Measurements from ENCODE around the gene ABCC8.

The ABCC8 gene

DNA sequence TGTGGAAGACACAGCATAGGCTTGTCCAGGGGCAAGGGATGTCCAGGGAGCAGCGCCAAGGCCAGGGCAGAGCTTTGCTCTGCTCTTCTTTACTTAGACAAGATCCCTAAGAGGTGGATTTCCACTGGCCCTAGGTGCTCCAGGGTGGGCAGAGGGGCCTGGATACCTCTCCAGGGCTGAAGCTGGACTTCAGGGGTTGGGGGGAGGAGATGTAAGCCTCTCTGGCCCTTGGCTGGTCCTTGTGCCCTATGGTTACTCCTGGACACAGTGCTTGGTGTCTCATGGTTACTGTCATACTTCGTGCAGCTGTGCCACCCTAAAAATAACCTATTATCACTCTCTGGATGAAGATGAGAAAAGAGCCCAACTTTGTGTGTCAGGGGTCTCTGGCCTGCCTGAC, 75.3 kb downstream of the ABCC8 start:
- no peak for DNase-seq

DNA sequence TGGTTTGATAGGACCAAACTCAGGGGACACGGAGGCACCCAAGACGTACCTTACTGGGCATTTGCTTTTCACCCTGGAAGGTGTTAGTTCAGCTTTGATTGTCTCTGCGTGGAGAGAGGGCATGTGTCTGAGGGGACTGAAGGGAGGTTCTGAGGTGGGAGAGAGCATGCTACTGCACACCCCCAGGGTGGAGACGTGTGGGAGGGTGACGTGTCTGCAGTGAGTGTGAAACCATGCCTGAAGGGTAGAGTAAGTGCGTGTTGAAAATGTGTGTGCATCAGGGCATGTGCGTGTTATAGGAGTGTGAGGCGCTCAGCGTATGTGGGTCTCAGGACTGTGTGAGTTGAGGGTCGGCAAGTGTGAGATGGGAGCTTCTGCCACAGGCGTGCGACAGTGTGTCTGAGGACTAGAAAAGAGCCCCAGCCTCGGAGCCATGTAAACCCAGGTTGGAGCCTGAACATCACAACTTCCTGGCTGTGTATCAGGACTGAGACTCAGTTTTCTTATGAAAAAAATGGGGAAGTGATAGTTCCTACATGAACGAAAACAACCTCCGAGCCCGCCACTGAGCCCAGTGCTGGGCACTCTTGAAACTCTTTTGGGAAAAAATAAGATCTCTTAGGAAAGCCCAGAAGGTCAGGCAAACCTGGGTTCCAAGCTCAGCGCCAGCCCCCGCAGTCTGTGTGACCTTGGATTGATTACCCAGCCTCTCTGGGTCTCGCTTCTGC, 76.4 kb downstream of the ABCC8 start:
- DNase-seq, result no peak

DNA sequence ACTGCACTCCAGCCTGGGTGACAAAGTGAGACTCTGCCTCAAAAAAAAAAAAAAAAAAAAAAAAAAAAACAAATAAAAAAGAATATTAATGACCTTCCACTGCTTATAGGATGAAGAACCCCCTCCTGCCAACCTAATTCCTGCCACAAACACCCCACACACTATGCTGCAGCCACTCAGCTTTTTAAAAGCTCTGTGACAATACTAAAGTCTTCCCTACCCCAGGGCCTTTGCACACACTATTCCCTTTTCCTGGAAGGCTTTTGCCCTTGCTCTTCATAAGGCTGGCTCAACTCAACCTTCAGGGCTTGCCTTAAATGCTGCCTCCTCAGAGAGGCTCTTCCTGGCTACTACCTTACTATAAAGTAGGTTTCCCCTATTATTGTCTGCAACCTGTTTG, 77.4 kb downstream of the ABCC8 start:
- DNase-seq, result no peak

DNA sequence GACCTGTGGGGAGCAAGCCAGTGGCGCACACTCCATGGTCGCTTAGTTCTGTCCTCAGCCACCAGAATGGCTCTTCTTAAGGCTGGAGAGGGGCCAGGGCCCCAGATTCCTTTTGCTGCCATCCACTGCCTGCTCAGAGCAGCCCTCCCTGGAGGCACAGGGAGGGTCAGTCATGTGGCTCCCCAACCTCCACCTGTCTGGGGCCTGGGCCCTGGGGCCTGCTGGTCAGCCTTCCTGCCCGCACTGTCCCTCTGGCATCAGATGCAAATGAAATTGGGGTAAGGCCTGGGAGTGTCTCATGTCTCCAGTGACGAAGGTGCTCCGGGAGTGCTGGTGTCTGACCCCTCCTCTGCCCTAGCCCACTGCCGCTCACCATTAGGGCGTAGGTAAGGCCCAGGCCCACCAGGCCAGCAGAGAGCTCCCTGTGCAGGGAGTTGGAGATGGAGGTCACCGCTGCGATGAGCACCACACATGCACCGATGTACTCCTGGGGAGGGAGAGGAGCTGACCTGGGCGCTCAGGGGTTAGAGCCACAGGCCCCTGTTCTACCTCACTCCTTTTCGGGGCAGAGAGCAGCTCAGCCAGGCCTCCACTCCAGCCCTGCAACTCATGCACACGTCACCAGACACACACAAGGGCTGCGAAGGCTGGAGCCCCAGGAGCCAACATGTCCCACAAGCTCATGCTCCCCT, 79.2 kb downstream of the ABCC8 start:
- no peak for DNase-seq

DNA sequence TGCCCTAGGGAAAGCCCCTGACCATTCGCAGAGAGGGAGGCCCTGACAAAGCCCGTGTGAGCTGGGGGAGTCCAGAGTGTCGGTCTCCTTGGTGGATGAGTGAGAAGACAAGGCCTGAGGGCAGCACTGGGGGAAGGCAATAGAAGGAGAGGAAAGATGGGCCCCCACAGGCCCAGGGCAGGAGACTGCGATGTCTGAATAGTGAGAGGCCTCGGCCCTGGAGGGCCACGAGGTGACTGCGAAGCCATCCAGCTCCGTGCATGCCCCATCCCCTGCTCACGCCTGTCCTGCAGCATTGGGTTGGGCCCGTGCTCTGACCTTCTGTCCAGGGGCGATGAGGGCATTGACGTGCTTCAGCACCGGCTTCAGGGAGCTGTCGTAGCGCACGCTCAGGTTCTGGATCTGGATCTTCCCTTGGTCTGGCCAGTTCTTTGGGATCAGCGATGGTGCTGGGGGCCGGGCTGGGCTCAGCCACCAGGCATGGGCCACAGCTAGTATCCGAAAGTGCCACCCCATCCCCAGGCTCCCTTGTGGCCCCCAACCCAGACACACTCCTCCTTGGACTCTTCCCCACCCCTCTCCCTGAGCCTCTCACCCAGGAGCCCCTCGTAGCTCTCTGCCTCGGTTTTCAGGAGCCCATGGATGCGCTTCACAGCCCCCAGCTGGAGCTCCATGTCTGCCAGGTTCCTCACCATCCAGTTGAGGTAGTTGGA, 79.9 kb downstream of the ABCC8 start:
- no peak for DNase-seq

DNA sequence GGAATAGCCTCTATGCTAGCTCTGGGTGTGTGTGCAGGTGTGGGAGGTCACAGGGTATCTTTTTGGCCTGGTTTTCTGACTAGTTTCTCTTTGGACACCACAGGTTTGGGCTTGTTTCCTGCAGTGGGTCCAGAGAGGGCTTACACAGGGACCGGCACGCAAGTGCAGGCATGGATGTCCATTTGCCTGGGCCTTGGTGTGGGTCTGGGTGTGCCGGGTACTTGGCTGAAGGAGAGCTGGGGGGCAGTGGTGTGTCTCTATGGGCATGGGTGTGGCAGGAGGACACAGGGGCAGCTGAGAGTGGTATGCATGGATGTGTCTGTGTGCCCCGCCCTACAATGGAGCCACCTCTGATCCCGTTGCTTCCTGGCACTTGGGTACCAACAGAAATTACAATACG, 80.7 kb downstream of the ABCC8 start:
- DNase-seq, result no peak

DNA sequence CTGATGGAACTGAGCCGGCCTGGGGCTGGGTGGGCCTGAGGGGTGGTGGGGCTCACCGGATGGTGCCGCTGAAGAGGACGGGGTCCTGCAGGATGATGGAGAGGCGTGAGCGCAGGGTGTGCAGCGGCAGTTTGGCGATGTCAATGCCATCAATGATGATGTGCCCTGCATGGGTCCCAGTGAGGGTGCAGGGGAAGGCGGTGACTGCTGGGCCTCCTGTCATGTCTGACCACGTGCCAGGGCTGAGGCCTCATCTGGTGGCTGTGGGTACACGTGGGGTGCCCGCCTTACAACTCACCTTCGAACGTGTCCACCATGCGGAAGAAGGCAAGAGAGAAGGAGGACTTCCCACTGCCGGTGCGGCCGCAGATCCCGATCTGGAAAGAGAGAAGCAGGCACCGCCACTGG, 81.1 kb downstream of the ABCC8 start:
- DNase-seq, result no peak

DNA sequence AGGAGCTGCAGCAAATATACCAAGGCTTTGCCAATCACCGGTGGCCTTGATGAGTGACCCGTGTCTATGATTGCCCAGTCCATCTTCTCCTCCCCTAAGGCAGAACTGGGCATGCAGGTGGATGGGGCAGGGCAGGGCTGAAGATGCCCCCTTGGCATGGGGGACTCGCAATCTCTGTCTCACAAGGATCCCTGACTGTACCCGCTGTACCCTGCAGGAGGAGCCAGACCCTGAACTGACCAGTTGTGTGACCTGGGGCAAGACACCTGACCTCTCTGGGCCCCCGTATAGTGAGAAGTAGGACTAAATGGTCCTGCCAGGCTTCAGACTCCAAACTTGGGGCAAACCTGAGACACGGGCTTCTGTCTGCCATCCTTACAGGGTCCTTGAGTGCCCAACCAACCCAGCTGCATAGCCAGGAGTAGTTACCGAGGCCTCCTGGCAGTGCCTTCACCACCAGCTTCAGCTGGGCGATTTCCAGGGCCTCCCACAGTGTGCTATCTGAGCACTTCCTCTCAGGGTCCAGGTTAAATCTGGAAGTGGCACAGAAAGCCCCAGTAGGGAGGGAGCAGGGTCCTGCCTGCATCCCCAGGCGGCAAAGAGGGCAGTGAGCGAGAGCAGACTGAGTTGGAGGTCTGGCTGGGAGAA, 81.8 kb downstream of the ABCC8 start:
- DNase-seq, result no peak

DNA sequence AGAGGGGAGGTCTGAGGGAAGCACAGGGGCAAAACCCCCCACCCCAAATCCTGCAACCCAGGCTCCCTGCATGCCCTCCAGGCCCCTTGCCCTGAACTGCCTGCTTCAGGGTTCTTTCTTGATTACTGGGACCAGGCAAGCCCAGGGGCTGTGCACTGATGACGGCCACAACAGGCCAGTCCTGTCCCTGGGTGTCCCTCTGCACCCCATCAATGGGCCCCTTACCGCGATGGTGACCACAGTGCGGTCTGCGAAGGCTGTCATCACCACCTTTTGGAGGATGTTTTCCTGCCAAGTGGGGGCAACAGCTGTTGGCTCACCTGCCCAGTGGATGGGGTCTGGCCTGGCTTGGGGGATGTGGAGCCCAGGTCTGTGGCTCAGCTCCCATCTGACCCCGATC, 83.2 kb downstream of the ABCC8 start:
- DNase-seq, result no peak

DNA sequence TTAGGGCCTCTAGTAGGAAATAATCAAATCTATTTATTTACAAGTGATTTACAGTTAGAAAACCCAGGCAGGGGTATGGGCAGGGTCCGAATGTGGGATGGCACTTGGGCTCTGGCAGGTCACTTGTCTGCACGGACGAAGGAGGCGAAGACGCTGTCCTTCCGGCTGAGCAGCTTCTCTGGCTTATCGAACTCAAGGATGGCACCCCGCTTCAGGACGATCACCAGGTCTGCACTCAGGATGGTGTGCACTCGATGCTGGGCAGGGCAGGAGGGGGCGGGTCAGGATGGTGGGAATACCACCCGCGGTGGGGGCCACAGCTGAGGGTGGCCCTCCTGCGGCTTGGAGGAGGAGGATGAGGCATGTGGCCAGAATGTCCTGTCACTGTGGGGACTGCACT, 83.8 kb downstream of the ABCC8 start:
- no peak for DNase-seq

DNA sequence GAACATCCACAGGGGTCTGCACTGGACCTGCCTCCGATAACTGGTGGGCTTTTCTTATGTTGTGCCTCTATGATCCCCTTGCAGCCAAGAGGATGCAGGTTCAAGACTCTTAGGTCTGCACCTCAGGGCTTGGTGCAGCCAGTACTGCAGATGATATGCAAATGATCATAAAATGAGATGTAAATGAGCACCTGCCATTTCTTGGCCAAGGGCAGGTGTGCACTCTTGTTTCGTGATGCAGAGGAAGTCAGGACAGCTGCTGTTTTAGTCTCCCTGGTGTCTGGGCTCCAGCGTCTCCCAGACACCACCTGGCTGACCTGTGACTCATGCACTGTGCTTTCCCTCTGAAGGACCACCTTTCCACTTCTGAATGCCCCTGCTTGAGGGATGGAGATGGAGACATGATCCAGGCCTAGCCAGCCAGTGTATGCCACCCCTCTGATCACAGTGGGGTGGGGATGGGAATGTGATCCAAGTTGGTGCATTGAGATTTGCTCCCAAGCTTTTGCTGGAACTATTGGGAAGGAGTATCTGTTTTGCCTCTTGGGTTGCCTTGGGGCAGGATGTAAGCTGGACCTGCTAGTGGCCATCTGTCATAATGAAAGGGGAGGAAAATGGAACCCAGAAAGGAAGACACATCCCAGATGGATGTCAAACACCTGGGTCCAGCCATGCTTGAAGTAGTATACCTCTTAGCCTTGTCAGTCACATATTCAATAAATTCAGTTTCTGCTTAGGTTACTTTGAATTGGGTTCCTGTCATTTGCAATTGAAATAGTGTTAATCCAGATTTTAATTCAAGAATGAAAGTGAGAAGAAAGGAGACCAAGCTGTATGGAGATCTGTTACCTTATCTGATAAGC, 84.9 kb downstream of the ABCC8 start:
- DNase-seq, result no peak

DNA sequence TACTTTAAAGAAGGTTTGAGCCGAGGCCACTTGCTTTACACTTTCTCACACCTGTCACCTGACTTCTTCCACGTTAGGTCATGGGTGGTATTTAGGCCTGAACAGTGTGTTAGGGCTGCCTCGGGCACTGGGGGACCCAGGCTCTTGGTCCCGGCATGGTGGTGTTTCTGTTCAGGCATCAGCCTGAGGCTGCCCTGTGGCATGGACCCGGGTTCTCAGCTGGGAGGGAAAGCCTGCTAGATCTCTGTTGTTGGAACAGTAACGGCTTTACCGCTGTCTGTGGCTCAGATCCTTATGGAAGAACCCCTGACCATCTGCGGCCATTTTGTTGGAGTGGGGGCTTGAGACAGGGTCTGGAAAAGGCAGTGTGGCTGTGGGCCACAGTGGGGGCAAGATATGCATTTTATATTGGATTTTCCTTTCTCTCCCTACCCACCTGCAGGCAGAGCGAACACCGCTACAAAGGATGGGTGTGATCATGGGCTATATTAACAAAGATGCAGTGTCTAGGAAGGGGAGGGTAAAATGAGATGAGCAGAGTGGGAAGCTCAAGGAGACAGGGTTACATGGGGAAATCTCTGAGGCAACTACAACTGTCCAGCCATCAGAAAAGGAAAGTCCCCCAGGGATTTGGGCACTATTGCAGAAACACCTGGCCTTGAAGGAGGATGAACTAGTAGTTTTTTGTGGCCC, 86.5 kb downstream of the ABCC8 start:
- DNase-seq, result no peak

DNA sequence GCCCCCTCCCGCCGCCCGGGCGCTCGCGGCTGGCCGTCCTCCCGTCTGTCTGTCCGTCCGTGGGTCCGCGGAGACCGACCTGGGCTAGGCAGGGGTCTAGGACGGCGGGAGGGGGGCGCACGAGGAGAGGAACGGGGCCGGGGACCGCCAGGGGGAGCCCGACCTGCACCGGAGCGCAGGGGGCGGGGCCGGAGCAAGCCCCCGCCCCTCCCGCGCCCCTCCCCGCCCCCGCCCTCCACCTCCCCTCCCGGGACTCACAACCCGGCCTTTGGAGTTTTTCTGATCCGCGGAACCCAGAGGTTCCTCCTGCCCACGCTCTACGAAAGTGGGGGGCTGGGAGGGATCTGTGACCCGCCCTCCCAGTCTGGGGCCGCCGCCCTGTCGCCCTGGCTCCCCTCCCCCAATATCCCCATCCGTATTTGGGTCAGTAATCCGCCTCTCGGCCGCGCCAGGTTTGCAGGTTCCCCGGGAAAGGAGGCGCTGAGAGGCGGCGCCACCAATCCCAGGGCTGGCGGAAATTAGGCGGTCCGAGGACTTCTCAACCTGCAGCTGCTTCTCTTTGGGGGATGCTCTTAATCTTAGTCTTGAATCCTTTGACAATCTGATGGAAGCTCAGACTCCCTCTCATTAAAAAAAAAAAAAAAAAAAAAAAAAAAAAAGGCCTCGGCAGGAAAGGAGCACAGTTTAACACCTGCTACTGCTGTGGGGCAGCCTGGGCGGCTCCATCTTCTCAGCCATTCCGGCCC, 87.3 kb downstream of the ABCC8 start:
- peak; percentile 83 to 87 for DNase-seq

DNA sequence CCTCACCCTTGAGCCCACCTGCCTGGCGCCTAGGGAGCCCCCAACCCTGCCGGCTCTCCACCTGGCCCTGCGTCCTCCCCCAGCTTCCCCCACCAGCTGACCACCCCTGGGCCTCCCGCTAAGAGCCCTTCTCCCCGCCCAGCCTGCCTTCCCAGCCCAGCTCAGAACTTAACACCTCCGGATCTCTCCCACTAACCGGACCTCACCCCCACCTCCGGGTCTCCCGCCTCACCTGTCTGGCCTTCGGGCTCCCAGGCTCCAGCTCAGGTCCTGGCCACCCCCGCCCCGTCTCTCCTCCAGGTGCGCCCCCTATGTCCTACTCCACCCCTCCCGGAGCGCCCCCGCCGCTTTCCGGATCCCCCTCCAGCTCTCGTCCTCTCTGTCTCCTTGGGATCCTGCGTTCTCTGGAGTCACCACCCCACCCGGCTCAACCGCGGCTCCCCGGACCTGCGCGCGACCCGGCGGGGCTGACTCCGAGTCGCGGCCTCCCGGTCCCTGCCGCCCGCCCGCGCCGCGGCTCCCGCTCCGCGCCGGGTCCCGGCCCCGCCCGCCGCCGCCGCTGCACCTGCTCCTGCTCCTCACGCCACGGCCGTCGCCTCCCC, 87.9 kb downstream of the ABCC8 start, which contains the start of gene KCNJ11:
TSS of gene KCNJ11 (minus strand) at position 51 of the 602 bp plus-strand sequence. CDS start 568 bp downstream, outside the sequence.
- DNase-seq, result no peak

DNA sequence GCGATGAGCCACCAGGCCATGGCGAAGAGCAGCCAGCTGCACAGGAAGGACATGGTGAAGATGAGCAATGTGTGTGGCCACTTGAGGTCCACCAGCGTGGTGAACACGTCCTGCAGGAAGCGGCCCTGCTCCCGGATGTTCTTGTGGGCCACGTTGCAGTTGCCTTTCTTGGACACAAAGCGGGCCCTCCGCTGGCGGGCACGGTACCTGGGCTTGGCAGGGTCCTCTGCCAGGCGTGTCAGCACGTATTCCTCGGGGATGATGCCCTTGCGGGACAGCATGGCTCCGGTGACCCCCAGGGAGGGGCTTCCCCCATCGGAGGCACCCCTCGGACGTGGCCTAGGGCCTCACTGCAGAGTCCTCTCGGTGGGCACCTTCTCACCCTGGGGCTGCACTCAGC, 88.8 kb downstream of the ABCC8 start:
- DNase-seq, result no peak

DNA sequence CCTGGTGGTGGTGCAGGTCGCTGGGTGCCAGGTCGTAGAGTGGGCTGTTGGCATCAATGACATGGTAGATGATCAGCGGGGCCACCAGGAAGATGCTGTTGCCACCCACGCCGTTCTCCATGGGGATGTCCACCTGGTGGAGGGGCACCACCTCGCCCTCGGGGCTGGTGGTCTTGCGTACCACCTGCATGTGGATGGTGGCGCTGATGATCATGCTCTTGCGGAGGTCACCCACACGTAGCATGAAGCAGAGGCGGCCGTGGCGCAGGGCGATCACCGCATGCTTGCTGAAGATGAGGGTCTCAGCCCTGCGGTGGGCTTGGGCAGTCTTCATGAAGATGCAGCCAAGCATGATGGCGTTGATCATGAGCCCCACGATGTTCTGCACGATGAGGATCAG, 89.4 kb downstream of the ABCC8 start:
- no peak for DNase-seq

DNA sequence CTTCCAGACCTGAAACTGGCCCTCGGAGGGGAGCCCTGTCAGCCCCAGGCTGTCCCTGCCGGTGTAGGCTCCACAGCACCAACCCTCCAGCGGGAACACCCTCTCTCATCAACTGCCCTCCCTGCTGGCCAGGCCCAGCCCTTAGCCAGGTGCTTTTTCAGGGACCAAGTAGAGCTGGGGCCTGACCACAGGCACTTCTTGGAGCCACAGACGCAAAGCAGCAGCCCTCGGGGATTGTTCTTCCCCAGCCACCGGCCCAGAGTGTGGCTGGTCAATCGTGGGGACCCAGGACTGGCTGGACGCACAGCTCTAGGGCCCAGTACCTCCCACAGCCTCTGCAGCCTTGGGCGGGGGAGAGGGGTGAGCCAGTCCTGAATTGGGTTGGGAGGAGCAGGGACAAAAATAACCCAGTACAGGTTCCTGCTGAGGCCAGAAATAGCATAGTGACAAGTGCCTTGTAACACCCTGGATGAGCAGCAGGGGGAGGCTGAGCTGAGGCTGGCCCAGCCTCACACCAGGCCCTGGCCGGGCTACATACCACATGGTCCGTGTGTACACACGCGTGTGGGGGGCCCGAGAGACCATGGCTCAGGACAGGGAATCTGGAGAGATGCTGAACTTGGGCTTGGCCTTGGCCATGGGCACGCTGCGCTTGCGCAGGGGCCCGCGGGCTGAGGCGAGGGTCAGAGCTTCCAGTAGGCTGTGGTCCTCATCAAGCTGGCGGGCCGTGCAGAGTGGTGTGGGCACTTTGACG, 90.1 kb downstream of the ABCC8 start:
- peak; percentile 43 to 66 for DNase-seq

DNA sequence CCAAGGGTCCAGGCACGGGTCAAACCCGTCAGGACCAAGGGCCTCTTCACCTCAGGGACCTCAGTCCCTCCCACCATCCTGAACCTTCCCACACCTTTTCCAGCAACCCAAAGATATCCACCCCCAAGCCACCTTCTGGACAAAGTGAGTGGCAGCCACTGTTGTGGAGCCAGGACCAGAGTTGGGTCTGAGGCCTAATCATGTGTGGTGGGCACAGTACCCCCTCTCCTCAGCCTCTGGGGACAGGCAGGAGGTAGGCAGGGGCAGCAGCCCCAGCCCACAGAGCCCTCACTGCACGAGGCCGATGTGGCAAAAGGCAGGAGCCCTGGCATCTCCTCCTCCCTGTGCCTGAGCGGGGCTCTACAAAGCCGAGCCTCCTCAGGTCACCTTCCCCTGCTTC, 90.7 kb downstream of the ABCC8 start:
- DNase-seq, result no peak

DNA sequence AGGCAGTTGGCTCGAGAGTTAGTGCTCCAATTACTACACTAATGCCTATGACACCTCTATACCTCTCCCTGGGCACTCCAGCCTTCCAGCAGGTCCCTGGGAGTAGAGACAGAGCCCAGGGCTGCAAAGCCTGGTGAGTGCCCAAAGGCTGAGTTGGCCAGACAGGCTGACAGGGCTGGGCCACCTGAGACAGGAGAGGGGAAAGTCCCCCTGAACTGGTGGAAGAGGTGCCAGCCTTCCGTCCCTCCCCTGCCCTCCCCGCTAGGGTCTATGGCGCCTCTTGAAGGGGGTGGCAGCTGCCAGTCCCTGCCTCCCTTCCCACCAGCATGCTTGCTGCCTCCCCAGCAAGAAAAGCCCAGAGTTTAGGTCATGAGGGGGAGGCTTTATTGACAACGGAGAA, 91.2 kb downstream of the ABCC8 start:
- DNase-seq, result no peak

DNA sequence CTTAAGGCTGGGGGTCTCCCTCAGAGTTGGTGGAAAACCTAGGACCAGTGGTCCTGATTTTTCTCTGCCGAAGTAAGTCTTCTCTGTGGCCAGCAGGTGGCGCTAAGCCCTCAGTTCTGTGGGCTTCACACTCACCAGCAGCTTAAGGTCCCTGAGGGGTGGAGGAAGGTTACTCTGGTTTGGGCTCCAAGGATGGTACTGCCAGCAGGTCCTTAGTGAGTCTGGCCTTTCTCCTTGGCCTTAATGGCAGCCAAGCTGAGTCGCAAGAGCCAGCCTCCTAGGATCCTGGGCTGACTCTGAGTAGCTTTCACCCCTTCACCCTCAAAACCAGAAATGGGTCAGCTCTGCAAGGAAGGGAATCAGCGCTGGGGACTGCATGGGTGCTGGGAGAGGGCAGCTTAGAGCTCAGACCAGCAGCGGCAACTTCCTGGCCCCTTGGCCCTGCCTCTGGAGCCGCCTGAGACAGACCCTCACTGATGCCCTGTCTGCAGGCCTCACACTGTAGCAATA, 92.6 kb downstream of the ABCC8 start:
- DNase-seq, result peak; percentile 83 to 85
